GM19239 (cell line): ENCODE measurements around the gene GON4L.
"Not testable (repeated sequence)": the region's sequence is repeated elsewhere in the genome, so short reads cannot be mapped to it uniquely, and the experiment has no call there.

ENCODE experiments used
- DNase-seq: peaks from one replicate; pipeline ENCODE4 v3.0.0; 2011; ENCODE audit warnings: low spot score; ENCODE audit not compliant: insufficient read length
- FAIRE-seq: peaks from 2 replicates; lab custom pipeline; 2011; peaks lifted over from hg19 to GRCh38; lab: Jason Lieb, UNC

GON4L gene

GRCh38 chr1:155833665-155834295 lies 23.2 kb downstream of the GON4L start:
- FAIRE-seq (no peak), DNase-seq (no peak)

- FAIRE-seq = no peak
Measured at GRCh38 chr1:155831279-155831976, 25.6 kb downstream of the GON4L start.

GRCh38 chr1:155827450-155827849 lies 29.6 kb downstream of the GON4L start:
- DNase-seq (no peak), FAIRE-seq (no peak)

More at GRCh38 chr1:155831279-155831976, 25.6 kb downstream of the GON4L start:
- no peak for DNase-seq

- FAIRE-seq (no peak), DNase-seq (no peak)
Measured at GRCh38 chr1:155816351-155816750, 40.7 kb downstream of the GON4L start.

GRCh38 chr1:155813672-155814071 lies 43.3 kb downstream of the GON4L start:
- DNase-seq = no peak
- FAIRE-seq = peak; percentile 47

- FAIRE-seq (no peak), DNase-seq (no peak)
Measured at GRCh38 chr1:155812878-155813277, 44.1 kb downstream of the GON4L start.

- FAIRE-seq (no peak), DNase-seq (no peak)
Measured at GRCh38 chr1:155809088-155809487, 47.9 kb downstream of the GON4L start.

GRCh38 chr1:155801149-155801548 lies 55.9 kb downstream of the GON4L start:
- DNase-seq (no peak), FAIRE-seq (no peak)

GRCh38 chr1:155795618-155796017 lies 61.4 kb downstream of the GON4L start:
- DNase-seq, FAIRE-seq: not testable (repeated sequence)

GRCh38 chr1:155794605-155795245 lies 62.3 kb downstream of the GON4L start:
- DNase-seq = no peak
- FAIRE-seq = no peak

GRCh38 chr1:155793213-155793612 lies 63.8 kb downstream of the GON4L start:
- FAIRE-seq (no peak), DNase-seq (no peak)

GRCh38 chr1:155777582-155777981 lies 79.4 kb downstream of the GON4L start:
- DNase-seq (no peak), FAIRE-seq (no peak)

- no peak for DNase-seq
- FAIRE-seq = no peak
Measured at GRCh38 chr1:155776414-155776813, 80.6 kb downstream of the GON4L start.

GRCh38 chr1:155773221-155773620 lies 83.8 kb downstream of the GON4L start:
- no peak for DNase-seq
- FAIRE-seq = no peak

GRCh38 chr1:155769257-155769656 lies 87.8 kb downstream of the GON4L start:
- no peak for FAIRE-seq
- no peak for DNase-seq

GRCh38 chr1:155767399-155767989 lies 89.5 kb downstream of the GON4L start:
- FAIRE-seq, DNase-seq: not testable (repeated sequence)

GRCh38 chr1:155763989-155764388 lies 93.0 kb downstream of the GON4L start:
- not testable (repeated sequence) for DNase-seq, FAIRE-seq

GRCh38 chr1:155763090-155763815 lies 93.8 kb downstream of the GON4L start:
- DNase-seq, FAIRE-seq: not testable (repeated sequence)

GRCh38 chr1:155761736-155762405 lies 95.1 kb downstream of the GON4L start:
- no peak for FAIRE-seq
- no peak for DNase-seq
